NCI-H1105 treated with DMSO at 0.1 percent for 48 hours (cell line): ENCODE data around the gene FAM237B.

Experiments
- DNase-seq: peaks from one replicate; lab custom pipeline; 2025; lab: John Stamatoyannopoulos, UW

FAM237B gene

GRCh38 chr7:90290244-90291113 lies 30.6 kb downstream of the FAM237B start:
- DNase-seq: no peak

- no peak for DNase-seq
These were observed 33.0 kb downstream of the FAM237B start for GRCh38 chr7:90288154-90288553.

- no peak for DNase-seq
These were observed 44.9 kb downstream of the FAM237B start for GRCh38 chr7:90276033-90276728.

- no peak for DNase-seq
These were observed 46.9 kb downstream of the FAM237B start for GRCh38 chr7:90274161-90274560.

GRCh38 chr7:90272242-90272641 lies 48.9 kb downstream of the FAM237B start:
- no peak for DNase-seq

GRCh38 chr7:90271753-90272152 lies 49.4 kb downstream of the FAM237B start:
- DNase-seq: no peak

- no peak for DNase-seq
These were observed 50.5 kb downstream of the FAM237B start for GRCh38 chr7:90270431-90271178.

- no peak for DNase-seq
These were observed 51.9 kb downstream of the FAM237B start for GRCh38 chr7:90269163-90269562.

GRCh38 chr7:90267263-90267858 lies 53.7 kb downstream of the FAM237B start:
- no peak for DNase-seq

GRCh38 chr7:90266808-90267207 lies 54.3 kb downstream of the FAM237B start:
- no peak for DNase-seq
